ENCODE results near the gene CD4.

The CD4 gene

DNA sequence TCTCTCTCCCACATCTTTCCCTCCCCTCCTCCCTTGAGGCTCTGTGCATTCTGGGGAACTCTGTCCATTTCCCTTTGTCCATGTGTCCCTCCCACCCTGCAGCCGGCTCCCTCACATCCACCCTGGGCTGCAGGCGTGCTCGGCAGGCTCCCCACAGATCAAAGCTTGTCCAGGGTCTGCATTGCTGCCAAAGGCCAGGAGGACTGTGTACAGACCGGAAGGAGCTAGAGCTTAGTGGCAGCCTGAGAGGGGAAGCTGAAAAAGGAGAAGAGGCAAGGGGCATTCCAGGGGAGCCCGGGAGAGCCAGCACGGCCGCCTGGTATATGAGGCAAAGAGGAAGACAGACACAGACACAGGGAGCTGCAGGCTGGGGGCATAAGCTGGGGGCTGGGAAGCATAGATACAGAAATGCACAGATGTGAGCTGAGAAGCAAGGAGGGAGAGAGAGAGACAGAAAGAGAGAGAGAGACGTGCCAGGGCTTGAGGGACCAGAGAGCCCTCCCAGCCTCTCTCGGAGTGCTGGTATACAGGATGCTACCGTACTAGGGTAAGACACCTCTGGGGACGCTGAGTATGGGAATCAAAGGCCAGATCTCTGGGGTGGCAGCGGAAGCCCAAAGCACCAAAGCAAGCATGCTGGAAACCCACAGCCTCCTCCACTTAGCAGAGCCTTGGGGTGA, 3.3 kb downstream of the CD4 start:
- POLR2A ChIA-PET = no interaction called here
- no peak for TF ChIP-seq ZNF707 (tag by site-specific recombination; IDR thresholded peaks at IDR 0.05)
- no peak for TF ChIP-seq TRIM28 (IDR thresholded peaks at IDR 0.05; ENCODE audit: borderline replicate concordance, low read length)
- no peak for TF ChIP-seq ZNF146 (tag by site-specific recombination; IDR thresholded peaks at IDR 0.05)
- TF ChIP-seq, protein P1, sequence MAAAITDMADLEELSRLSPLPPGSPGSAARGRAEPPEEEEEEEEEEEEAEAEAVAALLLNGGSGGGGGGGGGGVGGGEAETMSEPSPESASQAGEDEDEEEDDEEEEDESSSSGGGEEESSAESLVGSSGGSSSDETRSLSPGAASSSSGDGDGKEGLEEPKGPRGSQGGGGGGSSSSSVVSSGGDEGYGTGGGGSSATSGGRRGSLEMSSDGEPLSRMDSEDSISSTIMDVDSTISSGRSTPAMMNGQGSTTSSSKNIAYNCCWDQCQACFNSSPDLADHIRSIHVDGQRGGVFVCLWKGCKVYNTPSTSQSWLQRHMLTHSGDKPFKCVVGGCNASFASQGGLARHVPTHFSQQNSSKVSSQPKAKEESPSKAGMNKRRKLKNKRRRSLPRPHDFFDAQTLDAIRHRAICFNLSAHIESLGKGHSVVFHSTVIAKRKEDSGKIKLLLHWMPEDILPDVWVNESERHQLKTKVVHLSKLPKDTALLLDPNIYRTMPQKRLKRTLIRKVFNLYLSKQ (tag by site-specific recombination; IDR thresholded peaks at IDR 0.05; ENCODE audit: borderline replicate concordance) = no peak
- Histone ChIP-seq H3K36me3 (ENCODE audit: control insufficient read depth in 2 of 2, insufficient read depth in 1 of 2, low read length in 2 of 2) (no peaks in the 10 kb centered on the region), H3K4me3 (ENCODE audit: low read depth, low read length) (no peak overlapping the region), H3K9me3 (ENCODE audit: control insufficient read depth, insufficient read depth, low read depth, low read length) (no peaks in the 10 kb centered on the region), H3K27ac (ENCODE audit: extremely low read depth, low read depth, low read length) (no peak overlapping the region), H3K4me1 (ENCODE audit: control insufficient read depth, insufficient read depth, low read length) (no peaks in the 10 kb centered on the region)
- CTCF ChIA-PET = interaction anchor here (0.8 to 1.6 kb wide), 6 partner anchors 14 to 40 kb away, joined by 3 to 10 read pairs (median 4); partner anchors contain the start of genes MLF2 and PTMS

DNA sequence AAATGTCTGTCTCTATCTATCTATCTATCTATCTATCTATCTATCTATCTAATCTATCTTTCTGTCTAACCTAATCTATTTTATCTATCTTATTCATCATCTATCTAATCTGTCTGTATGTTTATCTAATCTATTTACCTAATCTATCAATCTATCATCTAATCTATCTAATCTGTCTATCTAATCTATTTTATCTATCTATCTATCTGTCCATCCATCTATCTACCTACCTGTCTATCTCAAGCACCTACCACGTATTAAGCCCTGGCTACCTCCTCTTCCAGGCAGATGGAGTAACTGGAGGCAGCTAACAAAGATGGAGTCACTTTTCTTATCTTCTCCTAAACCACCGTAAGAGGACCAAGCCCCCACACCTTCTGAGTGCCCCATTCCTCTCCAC, 5.8 kb downstream of the CD4 start:
- no peak overlapping the region for H3K27ac ChIP-seq (ENCODE audit: extremely low read depth, low read depth, low read length)
- H3K4me3 ChIP-seq (ENCODE audit: low read depth, low read length) = no peak overlapping the region
- POLR2A ChIA-PET = interaction anchor here (0.6 kb wide), 1 partner anchor 90 kb away, joined by 3 read pairs; no protein-coding TSS in a partner anchor
- no peaks in the 10 kb centered on the region for H3K9me3 ChIP-seq (ENCODE audit: control insufficient read depth, insufficient read depth, low read depth, low read length)
- CTCF ChIA-PET = interaction anchor here (1.8 to 1.9 kb wide), 2 partner anchors 29 to 42 kb away, joined by 6 read pairs; partner anchors contain the start of genes MLF2 and PTMS
- no peaks in the 10 kb centered on the region for H3K4me1 ChIP-seq (ENCODE audit: control insufficient read depth, insufficient read depth, low read length)
- H3K36me3 ChIP-seq (ENCODE audit: control insufficient read depth in 2 of 2, insufficient read depth in 1 of 2, low read length in 2 of 2) = no peaks in the 10 kb centered on the region
- TF ChIP-seq ZNF211 (tag by site-specific recombination; IDR thresholded peaks at IDR 0.05; ENCODE audit: low read depth) (no peak), ZNF366 (tag by site-specific recombination; conservative IDR thresholded peaks at IDR 0.05) (peak; percentile 38; the same call in 1 of the 2 replicates)

DNA sequence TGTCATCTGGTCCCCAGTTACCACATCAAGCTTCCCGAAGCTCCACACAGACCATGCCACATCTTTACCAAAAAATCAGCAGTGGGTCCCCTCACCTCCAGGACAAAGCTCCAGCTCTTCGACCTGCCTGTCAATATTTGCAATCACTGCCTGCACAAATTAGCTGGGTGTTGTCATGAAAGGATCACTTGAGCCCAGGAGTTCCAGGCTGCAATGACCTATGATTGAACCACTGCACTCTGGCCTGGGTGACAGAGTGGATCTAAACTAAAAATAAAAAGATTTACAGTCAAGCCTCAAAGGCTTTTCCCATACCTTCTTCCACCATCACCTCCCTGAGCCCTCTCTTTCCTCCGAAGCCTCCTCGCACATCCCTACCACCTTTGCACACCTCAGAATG, 7.2 kb downstream of the CD4 start:
- H3K4me3 ChIP-seq (ENCODE audit: low read depth, low read length) = no peak overlapping the region
- no peak for TF ChIP-seq ZFHX2 (tag by site-specific recombination; conservative IDR thresholded peaks at IDR 0.05)
- no peak for TF ChIP-seq ZNF341 (tag by site-specific recombination; IDR thresholded peaks at IDR 0.05; ENCODE audit: low read depth)
- TF ChIP-seq ZNF23 (tag by site-specific recombination; IDR thresholded peaks at IDR 0.05; ENCODE audit: borderline replicate concordance) = no peak
- CTCF ChIA-PET = interaction anchor here (1.8 to 1.9 kb wide), 2 partner anchors 30 to 43 kb away, joined by 6 read pairs; partner anchors contain the start of genes MLF2 and PTMS
- no peaks in the 10 kb centered on the region for H3K4me1 ChIP-seq (ENCODE audit: control insufficient read depth, insufficient read depth, low read length)
- POLR2A ChIA-PET = interaction anchor here (0.6 to 1.6 kb wide), 2 partner anchors 16 to 44 kb away, joined by 4 to 5 read pairs; partner anchors contain the start of gene MLF2
- no peak overlapping the region for H3K27ac ChIP-seq (ENCODE audit: extremely low read depth, low read depth, low read length)
- no peaks in the 10 kb centered on the region for H3K36me3 ChIP-seq (ENCODE audit: control insufficient read depth in 2 of 2, insufficient read depth in 1 of 2, low read length in 2 of 2)
- no peaks in the 10 kb centered on the region for H3K9me3 ChIP-seq (ENCODE audit: control insufficient read depth, insufficient read depth, low read depth, low read length)

DNA sequence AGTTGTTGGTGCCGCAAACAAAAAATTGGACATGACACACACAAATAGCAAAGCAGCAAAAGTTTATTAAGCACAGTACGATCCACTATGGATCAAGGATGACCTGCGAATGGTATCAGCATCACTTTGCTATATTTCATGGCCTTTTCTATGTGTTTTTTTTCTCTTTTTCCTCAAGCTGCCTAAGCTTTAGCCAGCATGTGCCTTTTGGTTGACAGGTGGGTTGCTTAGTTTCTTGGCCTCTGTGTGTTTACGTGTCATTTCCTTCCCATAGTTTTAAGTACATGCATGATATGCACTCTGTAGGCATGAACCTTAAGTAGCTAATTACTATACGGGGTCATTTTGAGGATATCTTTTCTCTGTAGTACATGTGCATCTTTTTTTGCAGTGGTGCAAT, 9.8 kb downstream of the CD4 start:
- H3K27ac ChIP-seq (ENCODE audit: extremely low read depth, low read depth, low read length) = no peak overlapping the region
- H3K4me3 ChIP-seq (ENCODE audit: low read depth, low read length) = no peak overlapping the region
- no peaks in the 10 kb centered on the region for H3K36me3 ChIP-seq (ENCODE audit: control insufficient read depth in 2 of 2, insufficient read depth in 1 of 2, low read length in 2 of 2)
- CTCF ChIA-PET = no interaction called here
- H3K4me1 ChIP-seq (ENCODE audit: control insufficient read depth, insufficient read depth, low read length) = no peaks in the 10 kb centered on the region
- no peaks in the 10 kb centered on the region for H3K9me3 ChIP-seq (ENCODE audit: control insufficient read depth, insufficient read depth, low read depth, low read length)
- no peak for TF ChIP-seq ZNF394 (tag by site-specific recombination; IDR thresholded peaks at IDR 0.05; ENCODE audit: borderline replicate concordance)
- no peak for TF ChIP-seq ZNF792 (tag by site-specific recombination; IDR thresholded peaks at IDR 0.05)
- no peak for TF ChIP-seq SP3 (tag by site-specific recombination; IDR thresholded peaks at IDR 0.05)
- TF ChIP-seq, protein P2, sequence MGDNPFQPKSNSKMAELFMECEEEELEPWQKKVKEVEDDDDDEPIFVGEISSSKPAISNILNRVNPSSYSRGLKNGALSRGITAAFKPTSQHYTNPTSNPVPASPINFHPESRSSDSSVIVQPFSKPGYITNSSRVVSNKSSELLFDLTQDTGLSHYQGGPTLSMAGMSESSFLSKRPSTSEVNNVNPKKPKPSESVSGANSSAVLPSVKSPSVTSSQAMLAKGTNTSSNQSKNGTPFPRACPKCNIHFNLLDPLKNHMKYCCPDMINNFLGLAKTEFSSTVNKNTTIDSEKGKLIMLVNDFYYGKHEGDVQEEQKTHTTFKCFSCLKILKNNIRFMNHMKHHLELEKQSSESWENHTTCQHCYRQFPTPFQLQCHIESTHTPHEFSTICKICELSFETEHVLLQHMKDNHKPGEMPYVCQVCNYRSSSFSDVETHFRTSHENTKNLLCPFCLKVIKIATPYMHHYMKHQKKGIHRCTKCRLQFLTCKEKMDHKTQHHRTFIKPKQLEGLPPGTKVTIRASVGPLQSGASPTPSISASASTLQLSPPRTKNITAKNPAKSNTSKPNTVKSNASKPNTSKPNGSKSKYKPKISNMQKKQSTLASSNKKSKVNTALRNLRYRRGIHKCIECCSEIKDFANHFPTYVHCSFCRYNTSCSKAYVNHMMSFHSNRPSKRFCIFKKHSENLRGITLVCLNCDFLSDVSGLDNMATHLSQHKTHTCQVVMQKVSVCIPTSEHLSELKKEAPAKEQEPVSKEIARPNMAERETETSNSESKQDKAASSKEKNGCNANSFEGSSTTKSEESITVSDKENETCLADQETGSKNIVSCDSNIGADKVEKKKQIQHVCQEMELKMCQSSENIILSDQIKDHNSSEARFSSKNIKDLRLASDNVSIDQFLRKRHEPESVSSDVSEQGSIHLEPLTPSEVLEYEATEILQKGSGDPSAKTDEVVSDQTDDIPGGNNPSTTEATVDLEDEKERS (tag by site-specific recombination; IDR thresholded peaks at IDR 0.05) = no peak
- no peak for TF ChIP-seq EGR2 (tag by site-specific recombination; IDR thresholded peaks at IDR 0.05; ENCODE audit: low read depth)
- TF ChIP-seq, protein P3, sequence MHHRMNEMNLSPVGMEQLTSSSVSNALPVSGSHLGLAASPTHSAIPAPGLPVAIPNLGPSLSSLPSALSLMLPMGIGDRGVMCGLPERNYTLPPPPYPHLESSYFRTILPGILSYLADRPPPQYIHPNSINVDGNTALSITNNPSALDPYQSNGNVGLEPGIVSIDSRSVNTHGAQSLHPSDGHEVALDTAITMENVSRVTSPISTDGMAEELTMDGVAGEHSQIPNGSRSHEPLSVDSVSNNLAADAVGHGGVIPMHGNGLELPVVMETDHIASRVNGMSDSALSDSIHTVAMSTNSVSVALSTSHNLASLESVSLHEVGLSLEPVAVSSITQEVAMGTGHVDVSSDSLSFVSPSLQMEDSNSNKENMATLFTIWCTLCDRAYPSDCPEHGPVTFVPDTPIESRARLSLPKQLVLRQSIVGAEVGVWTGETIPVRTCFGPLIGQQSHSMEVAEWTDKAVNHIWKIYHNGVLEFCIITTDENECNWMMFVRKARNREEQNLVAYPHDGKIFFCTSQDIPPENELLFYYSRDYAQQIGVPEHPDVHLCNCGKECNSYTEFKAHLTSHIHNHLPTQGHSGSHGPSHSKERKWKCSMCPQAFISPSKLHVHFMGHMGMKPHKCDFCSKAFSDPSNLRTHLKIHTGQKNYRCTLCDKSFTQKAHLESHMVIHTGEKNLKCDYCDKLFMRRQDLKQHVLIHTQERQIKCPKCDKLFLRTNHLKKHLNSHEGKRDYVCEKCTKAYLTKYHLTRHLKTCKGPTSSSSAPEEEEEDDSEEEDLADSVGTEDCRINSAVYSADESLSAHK (tag by site-specific recombination; IDR thresholded peaks at IDR 0.05) = no peak
- no peak for TF ChIP-seq ZNF132 (tag by site-specific recombination; IDR thresholded peaks at IDR 0.05; ENCODE audit: borderline replicate concordance)
- TF ChIP-seq ZNF157 (tag by site-specific recombination; IDR thresholded peaks at IDR 0.05) = no peak
- TF ChIP-seq ZNF544 (tag by site-specific recombination; IDR thresholded peaks at IDR 0.05) = no peak
- POLR2A ChIA-PET = no interaction called here
